A673 (cell line): ENCODE data around the gene PPP2R5C.

Experiments
- EZH2 ChIP-seq: fragments of 200-600 bp; sonication (generic); IDR thresholded peaks from 2 replicates; pipeline ENCODE4 v1.6.1; 2017; ENCODE audit warnings: borderline replicate concordance, low read depth, mild to moderate bottlenecking, mixed read lengths, antibody characterized with exemption, low read length; ENCODE audit not compliant: poor library complexity, severe bottlenecking
- TF ChIP-seq, protein P1 (sequence below): fragments of 300-800, 200-600 bp; sonication (generic); conservative IDR thresholded peaks from 2 replicates; pipeline ENCODE4 v1.5.1; 2017; ENCODE audit warnings: low read depth, mild to moderate bottlenecking, antibody characterized with exemption, low read length, moderate library complexity, mixed read lengths

DNA sequence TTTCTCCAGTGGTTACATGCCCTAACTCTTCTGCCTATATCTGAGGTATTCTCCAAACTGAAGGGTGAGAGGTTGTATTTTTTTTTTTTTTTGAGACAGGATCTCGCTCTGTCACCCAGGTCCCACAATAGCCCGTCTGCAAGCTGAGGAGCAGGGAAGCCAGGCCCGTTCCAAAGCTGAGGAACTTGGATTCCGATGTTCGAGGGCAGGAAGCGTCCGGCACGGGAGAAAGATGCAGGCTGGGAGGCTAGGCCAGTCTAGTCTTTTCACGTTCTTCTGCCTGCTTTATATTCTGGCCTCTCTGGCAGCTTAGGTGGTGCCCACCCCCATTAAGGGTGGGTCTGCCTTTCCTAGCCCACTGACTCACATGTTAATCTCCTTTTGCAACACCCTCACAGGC, 135.8 kb downstream of the PPP2R5C start:
- TF ChIP-seq, protein P1, sequence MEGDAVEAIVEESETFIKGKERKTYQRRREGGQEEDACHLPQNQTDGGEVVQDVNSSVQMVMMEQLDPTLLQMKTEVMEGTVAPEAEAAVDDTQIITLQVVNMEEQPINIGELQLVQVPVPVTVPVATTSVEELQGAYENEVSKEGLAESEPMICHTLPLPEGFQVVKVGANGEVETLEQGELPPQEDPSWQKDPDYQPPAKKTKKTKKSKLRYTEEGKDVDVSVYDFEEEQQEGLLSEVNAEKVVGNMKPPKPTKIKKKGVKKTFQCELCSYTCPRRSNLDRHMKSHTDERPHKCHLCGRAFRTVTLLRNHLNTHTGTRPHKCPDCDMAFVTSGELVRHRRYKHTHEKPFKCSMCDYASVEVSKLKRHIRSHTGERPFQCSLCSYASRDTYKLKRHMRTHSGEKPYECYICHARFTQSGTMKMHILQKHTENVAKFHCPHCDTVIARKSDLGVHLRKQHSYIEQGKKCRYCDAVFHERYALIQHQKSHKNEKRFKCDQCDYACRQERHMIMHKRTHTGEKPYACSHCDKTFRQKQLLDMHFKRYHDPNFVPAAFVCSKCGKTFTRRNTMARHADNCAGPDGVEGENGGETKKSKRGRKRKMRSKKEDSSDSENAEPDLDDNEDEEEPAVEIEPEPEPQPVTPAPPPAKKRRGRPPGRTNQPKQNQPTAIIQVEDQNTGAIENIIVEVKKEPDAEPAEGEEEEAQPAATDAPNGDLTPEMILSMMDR: no peak
- no peak for TF ChIP-seq EZH2
